GM19239 (cell line): ENCODE measurements around the gene RELL1.
A peak's percentile ranks its signal among the peaks of the same experiment; 100 is the strongest.

ENCODE experiments used
- DNase-seq: peaks from one replicate; pipeline ENCODE4 v3.0.0; 2011; ENCODE audit warnings: low spot score; ENCODE audit not compliant: insufficient read length
- FAIRE-seq: peaks from 2 replicates; lab custom pipeline; 2011; peaks lifted over from hg19 to GRCh38; lab: Jason Lieb, UNC

Gene RELL1

DNA sequence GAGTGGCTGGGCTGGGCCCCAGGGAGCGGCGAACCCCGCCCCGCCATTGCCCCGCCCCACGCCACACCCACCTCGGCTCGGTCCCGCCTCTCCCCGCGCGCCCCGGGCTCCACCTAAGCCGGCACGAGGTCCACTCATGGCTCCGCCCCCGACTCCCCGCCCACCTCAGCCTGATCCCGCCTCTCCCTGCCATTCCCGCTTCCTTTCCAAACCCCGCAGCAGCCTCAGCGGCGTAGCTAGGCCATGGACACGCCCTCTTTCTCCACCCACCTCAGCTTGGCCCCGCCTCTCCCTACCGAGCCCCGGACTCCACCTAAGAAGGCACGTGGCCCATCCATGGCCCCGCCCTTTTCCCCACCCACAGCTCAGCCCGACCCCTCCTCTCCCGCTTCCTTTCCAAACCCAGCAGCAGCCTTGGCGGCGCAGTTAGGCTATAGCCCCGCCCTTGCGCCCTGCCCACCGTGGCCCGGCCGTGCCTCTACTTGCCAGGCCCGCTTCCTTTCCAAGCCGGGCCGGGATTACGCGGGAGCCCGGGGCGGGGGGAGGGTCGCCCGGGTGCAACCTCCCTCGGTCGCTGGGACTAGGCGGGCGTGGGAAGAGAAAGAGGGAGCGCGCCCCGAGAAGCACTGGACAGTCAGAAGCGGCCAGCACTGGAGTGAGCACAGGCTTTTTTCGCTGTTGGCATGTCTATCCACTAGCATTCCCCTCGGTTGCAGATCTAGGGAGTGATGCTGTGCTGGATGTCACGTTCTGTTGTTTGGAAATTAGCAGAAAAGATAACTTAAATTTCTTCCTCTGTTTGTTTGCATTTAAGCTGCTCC lies at the start of gene RELL1:
Gene RELL1 (minus strand): TSS at position 4 of the 821 bp plus-strand sequence. CDS start 89 bp downstream, outside the sequence.
- FAIRE-seq = peak; percentile 98
- peak; percentile 79 for DNase-seq

DNA sequence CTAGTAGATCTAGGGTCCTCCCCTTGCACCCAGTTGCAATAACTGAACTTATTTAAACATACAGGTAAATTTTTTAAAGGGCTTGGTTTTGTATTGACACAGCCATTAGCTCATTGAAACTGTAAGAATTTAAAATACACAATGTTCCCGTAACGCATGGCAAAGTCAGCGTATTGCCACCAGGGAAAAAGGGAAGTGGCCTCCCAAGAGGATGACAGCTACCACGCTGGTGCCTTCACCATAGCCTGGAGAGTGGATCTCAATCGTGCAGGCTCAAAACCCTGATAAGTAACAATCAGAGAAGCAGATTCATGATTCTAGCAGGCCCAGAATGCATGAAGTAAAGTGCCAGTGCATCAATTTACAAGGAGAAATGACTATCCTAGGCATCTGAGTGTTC lies 49.4 kb upstream of the RELL1 start:
- no peak for FAIRE-seq
- DNase-seq = no peak

DNA sequence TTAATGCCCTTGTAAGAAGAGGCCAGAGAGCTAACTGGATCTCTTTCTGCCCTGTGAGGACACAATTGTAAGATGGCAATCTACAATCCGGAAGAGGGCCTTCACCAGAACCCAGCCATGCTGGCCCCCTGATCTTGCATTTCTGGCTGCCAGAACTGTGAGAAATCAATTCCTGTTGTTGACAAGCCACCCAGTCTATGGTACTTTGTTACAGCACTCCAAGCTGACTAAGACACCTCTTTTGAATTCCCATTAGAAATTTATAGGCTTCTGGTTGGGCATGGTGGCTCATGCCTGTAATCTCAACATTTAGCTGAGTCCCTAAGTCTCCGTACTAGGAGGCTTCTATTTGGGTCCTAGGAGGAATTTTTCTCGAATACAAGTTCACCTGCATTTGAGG lies 48.8 kb upstream of the RELL1 start:
- DNase-seq (no peak), FAIRE-seq (no peak)

DNA sequence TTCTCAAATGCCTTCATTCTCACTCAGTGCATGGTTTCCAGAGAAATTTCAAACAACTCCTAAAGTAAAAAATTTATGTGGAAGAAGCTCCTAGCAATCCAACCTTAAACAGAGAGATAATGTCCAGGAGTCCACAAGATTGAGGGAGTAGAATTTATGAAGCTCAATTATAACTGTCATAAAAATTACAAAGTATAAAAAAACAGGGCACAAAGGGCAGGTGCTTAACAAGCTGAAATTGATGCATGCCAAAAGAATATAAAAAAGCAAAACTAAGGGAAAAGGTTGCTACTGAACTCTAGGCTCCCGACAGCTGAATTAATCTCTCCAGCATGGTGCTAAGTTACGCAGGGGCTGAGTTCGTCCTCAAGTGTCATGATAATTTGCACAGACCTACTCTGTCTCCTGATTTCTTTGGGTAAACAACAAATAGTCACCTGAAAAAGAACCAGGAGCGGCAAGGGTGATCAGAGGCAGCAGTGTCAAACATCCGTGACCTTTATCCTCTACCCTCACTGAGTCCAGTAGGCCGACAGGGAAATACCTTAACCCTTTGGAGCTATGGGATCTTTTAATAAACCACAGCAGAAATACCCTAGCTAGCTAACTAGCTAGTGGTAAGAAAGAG lies 47.2 kb upstream of the RELL1 start:
- FAIRE-seq (no peak), DNase-seq (no peak)

DNA sequence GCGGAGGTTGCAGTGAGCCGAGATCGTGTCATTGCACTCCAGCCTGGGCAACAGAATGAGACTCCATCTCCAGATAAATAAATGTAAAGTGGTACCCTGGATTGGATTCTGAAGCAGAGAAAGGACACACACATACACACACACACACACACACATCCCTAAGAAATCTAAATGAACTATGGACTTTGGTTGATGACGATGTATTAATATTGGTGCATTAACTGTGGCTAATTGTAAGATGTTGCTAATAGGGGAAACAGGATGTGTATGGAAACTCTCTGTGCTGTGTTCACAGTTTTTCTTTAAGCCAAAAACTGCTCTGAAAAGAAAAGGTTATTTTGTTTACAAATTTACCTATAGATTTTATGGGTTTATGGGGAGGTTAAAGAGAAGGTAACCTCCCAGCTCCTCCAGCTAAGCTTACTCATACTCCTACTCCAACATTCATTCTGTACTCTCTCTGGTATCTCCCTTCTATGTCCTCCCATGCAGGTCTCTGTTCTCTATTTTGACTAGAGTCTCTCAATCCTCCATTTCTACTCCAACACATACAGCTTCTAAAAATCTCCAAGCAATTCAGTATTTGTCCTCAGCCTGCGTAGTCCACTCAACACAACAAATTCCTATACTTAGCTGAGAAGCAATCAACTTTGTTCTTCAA lies 46.5 kb upstream of the RELL1 start:
- FAIRE-seq (no peak), DNase-seq (no peak)

DNA sequence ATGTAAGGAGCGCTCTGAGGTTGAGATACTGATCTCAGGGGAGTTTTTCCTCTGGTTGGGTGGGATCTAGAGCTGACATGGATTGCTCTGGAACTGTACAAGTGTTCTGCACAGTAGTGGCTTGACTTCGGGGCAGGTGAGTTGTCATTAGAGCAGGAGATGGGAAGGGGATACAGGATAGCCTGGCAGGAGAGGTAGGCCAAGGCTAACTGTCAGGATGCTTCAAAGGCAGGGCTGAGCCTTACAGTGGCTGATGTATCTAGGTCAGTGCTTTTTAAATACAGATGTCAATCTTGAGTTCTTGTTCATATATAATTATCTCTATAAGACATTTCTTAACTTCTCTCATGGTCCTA lies 43.5 kb upstream of the RELL1 start:
- no peak for FAIRE-seq
- DNase-seq = no peak

DNA sequence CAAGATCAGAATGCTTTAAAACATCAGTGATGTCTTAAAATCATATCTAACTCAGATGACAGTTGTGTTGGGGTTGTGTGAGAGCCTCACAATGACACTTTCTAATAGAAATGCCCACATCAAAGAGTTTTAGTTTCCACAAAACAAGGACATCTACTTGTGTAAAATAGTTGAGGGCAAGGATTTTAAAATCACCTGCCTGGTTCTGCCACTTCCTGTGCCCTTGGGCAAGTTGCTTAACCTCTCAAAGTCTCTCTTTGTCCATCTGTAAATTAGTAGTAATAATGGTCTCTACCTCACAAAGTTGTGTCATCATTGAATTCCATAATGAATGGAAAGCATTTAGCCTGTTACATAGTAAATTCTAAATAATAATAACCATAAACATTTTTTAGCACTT lies 41.9 kb upstream of the RELL1 start:
- DNase-seq (no peak), FAIRE-seq (no peak)

DNA sequence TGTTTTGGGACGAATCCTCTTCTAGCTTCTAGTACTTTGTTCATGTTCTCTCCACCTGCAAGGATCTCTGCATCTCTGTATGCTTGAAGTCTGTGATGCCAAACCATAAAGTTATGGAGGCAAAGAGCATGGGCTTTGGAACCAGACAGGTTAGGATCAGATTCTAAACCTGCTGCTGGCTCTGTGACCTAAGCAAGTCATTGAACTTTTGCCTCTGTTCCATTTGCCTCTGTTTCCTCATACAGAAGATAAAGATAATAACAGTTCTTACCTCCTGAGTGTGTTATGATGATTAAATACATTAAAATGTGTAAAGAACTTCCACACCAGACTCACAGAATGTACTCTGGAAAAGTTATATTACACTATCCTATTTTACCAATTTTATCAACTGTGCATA lies 41.5 kb upstream of the RELL1 start:
- no peak for FAIRE-seq
- DNase-seq = no peak

DNA sequence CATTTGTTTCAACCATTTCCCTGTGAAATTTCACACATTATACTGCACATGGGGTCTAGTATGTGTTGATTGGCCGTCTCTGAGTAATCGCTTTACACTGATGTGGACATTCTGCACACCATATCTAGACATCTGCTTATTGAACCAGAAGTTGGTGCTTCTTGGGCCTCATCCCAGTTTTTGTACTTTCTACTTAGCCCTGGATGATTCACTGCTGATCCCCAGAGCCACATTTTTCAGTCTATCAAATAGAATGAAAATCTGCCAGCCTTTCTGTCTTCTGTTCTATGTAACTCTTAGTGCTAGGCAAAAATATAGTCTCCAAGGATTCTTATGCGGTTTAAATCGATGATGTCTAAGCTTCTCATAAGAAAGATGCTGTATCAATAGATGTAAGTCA lies 40.5 kb upstream of the RELL1 start:
- FAIRE-seq (no peak), DNase-seq (no peak)

DNA sequence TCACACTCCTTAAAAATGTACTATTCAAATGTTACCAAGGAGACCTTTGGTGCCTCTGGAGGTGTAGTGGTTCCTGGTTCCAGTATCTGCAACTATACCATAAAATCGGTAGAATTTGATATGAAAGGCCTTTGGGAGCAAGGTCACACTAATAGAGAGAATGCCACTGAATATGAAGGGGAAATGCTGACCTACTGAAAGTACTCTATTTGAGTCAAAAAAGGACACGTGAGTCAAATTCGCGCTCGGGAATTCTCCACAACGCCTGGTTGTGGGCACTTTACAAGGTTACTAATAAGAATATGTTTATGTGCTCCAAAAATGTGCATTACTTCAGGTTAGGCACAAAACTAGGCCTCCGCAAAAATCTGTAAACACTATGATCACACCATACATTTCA lies 39.5 kb upstream of the RELL1 start:
- no peak for DNase-seq
- FAIRE-seq = no peak

DNA sequence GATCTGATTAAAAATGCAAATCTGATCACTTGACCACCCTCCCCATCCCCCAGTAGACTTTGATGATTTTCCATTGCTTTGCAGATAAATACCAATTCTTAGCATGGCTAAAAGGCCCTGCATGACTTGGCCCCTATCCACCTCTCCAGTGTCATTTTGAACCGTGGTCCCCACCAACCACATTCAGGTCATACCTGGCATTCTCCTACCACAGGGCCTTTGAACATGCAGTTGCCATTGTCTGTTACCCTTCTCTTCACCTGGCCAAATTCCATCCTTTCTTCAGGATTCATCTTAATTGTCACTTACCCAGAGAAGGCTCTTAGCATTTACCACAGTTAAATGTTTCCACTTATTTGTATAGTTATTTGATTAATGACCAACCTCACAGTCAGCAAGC lies 36.9 kb upstream of the RELL1 start:
- no peak for FAIRE-seq
- no peak for DNase-seq

GRCh38 chr4:37721995-37722638 lies 35.9 kb upstream of the RELL1 start:
- DNase-seq (no peak), FAIRE-seq (no peak)

- FAIRE-seq = no peak
- no peak for DNase-seq
Measured at GRCh38 chr4:37719021-37719420, 32.8 kb upstream of the RELL1 start.

DNA sequence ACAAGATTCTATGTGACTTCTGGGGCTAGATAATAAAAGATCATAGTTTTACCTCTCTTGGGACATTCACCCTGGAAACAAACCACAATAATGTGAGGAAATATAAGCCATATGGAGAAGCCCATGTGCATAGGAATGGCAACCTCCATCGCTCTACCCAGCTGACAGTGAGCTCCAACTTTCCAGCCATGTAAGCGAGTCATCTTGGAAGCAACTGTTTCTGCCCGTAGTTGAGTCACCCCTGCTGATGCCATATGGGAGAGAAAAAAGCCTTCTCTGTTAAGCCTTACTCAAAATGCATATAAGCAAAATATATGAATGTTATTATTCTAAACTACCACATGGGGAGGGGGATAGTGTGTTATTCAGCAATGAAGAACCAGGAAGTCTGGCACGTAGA lies 31.4 kb upstream of the RELL1 start:
- no peak for FAIRE-seq
- DNase-seq = no peak

- FAIRE-seq (peak; percentile 79), DNase-seq (peak; percentile 9)
Measured at GRCh38 chr4:37715889-37716402, 29.8 kb upstream of the RELL1 start.

DNA sequence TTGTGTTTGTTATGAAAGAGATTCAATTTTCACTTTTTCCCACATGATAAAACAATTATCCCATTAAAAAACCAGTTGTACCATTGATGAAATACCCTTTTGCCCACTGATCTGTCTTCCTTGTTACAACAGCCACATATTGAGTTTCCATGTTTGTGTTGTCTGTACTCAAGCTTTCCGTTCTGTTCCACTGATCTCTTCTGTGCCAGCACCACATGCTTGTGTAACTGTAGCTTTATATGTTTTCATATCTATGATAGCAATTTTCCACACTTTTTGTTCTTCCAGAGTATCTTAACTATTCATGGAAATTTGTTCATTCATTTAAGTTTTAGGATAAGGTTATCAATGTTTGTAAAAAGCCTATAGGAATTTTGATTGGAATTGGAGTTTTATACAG lies 24.3 kb upstream of the RELL1 start:
- no peak for DNase-seq
- no peak for FAIRE-seq

GRCh38 chr4:37706032-37706431 lies 19.9 kb upstream of the RELL1 start:
- DNase-seq (no peak), FAIRE-seq (no peak)

DNA sequence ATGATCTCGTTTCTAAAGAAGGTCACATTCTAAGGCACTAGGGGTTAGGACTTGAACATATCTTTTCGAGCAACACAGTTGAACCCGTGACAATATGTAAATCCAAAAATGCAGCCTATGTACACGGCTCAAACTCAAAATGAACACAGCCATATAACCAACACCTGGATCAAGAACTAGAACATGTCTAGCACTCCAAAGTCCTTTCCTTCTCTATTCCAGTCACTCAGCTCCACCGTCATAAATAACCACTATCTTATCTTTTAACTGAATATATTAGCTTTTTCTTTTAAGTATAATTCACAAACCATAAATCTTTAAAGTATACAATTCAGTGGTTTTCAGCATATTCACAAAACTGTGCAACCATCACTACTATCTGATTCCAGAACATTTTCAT lies 19.4 kb upstream of the RELL1 start:
- DNase-seq = no peak
- FAIRE-seq = no peak

- no peak for FAIRE-seq
- DNase-seq = no peak
Measured at GRCh38 chr4:37699868-37700481, 13.8 kb upstream of the RELL1 start.

DNA sequence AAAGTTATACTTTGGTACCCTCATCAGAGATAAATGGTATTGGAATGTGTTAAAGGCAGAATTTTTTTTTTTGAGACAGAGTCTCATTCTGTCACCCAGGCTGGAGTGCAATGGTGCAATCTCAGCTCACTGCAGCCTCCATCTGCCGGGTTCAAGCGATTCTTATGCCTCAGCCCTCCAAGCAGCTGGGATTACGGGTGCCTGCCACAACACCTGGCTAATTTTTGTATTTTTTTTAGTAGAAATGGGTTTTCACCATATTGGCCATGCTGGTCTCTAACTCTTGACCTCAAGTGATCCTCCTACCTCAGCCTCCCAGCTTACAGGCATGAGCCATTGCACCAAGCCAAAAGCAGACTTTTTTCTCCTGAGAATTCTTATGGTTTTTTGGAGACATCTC lies 11.4 kb upstream of the RELL1 start:
- FAIRE-seq (no peak), DNase-seq (no peak)
